Osteocyte (in vitro differentiated cells): ENCODE results near the gene TP63. TPM values are rescaled to one million over a fixed set of nuclear protein-coding genes. Genes with fewer than 3 reads are reported as not detected.
A peak's percentile ranks its signal among the peaks of the same experiment; 100 is the strongest.

ENCODE experiments used
- DNase-seq: peaks from one replicate; pipeline ENCODE4 v3.0.0; 2021; ENCODE audit warnings: mixed read lengths; ENCODE audit not compliant: unreplicated experiment; ENCODE audit errors: extremely low spot score
- H3K27ac Mint-ChIP-seq: one replicate; pipeline ENCODE4 v1.8.0; 2021; ENCODE audit warnings: mild to moderate bottlenecking, mixed read lengths; ENCODE audit not compliant: unreplicated experiment
- H3K27me3 Mint-ChIP-seq: one replicate; pipeline ENCODE4 v1.8.0; 2021; ENCODE audit warnings: mixed read lengths; ENCODE audit not compliant: unreplicated experiment
- H3K36me3 Mint-ChIP-seq: one replicate; pipeline ENCODE4 v1.8.0; 2021; ENCODE audit warnings: mixed read lengths; ENCODE audit not compliant: unreplicated experiment
- H3K4me1 Mint-ChIP-seq: one replicate; pipeline ENCODE4 v1.8.0; 2021; ENCODE audit warnings: mixed read lengths; ENCODE audit not compliant: unreplicated experiment
- H3K4me3 Mint-ChIP-seq: one replicate; pipeline ENCODE4 v1.8.0; 2021; ENCODE audit warnings: mild to moderate bottlenecking, moderate library complexity, mixed read lengths; ENCODE audit not compliant: unreplicated experiment
- H3K9me3 Mint-ChIP-seq: one replicate; pipeline ENCODE4 v1.8.0; 2021; ENCODE audit warnings: mixed read lengths; ENCODE audit not compliant: unreplicated experiment
- CTCF ChIP-seq: fragments of 200-600 bp; sonication (generic); IDR thresholded peaks from 2 replicates; pipeline ENCODE4 v1.5.0; 2021; ENCODE audit warnings: antibody characterized with exemption, mild to moderate bottlenecking, moderate library complexity
- total RNA-seq: library from RNA; stranded (reverse); gene quantifications from 2 replicates; pipeline ENCODE4 v1.2.1, GENCODE V29; 2021

Gene TP63
- total RNA-seq, 1 donor from 2014 or later: 0.16 TPM

- Mint-ChIP-seq H3K4me3 (no peak overlapping the region), H3K27ac (no peak overlapping the region), H3K9me3 (peaks cover 13% of the 10 kb centered on the region), H3K27me3 (no peaks in the 10 kb centered on the region), H3K4me1 (peaks cover 13% of the 10 kb centered on the region), H3K36me3 (peaks cover 4% of the 10 kb centered on the region)
- DNase-seq: no peak
- no peak for TF ChIP-seq CTCF
Observed at GRCh38 chr3:189680723-189681122, 49.5 kb downstream of the TP63 start.

GRCh38 chr3:189683546-189684255, 52.5 kb downstream of the TP63 start:
- Mint-ChIP-seq H3K4me1 (peaks cover 19% of the 10 kb centered on the region), H3K36me3 (no peaks in the 10 kb centered on the region), H3K27ac (no peak overlapping the region), H3K4me3 (no peak overlapping the region), H3K9me3 (peaks cover 3% of the 10 kb centered on the region), H3K27me3 (no peaks in the 10 kb centered on the region)
- no peak for DNase-seq
- TF ChIP-seq CTCF: no peak

- peaks cover 19% of the 10 kb centered on the region for H3K4me1 Mint-ChIP-seq
- no peaks in the 10 kb centered on the region for H3K27me3 Mint-ChIP-seq
- no peaks in the 10 kb centered on the region for H3K9me3 Mint-ChIP-seq
- H3K36me3 Mint-ChIP-seq: no peaks in the 10 kb centered on the region
- DNase-seq: no peak
- TF ChIP-seq CTCF: no peak
- H3K4me3 Mint-ChIP-seq: no peak overlapping the region
- no peak overlapping the region for H3K27ac Mint-ChIP-seq
Observed at GRCh38 chr3:189684317-189684716, 53.1 kb downstream of the TP63 start.

GRCh38 chr3:189685291-189685690, 54.1 kb downstream of the TP63 start:
- no peak for TF ChIP-seq CTCF
- no peaks in the 10 kb centered on the region for H3K27me3 Mint-ChIP-seq
- H3K4me3 Mint-ChIP-seq: no peak overlapping the region
- H3K4me1 Mint-ChIP-seq: peaks cover 19% of the 10 kb centered on the region
- no peak for DNase-seq
- H3K36me3 Mint-ChIP-seq: no peaks in the 10 kb centered on the region
- no peaks in the 10 kb centered on the region for H3K9me3 Mint-ChIP-seq
- peak overlapping the region; percentile 76 for H3K27ac Mint-ChIP-seq

- Mint-ChIP-seq H3K4me3 (no peak overlapping the region), H3K27ac (peak overlapping the region; percentile 76), H3K4me1 (peaks cover 19% of the 10 kb centered on the region), H3K27me3 (no peaks in the 10 kb centered on the region), H3K9me3 (no peaks in the 10 kb centered on the region), H3K36me3 (no peaks in the 10 kb centered on the region)
- no peak for DNase-seq
- TF ChIP-seq CTCF: no peak
Observed at GRCh38 chr3:189685860-189686259, 54.7 kb downstream of the TP63 start.
